Loucy (cell line): ENCODE data around the gene TRPM3.

Experiments
- H2AFZ ChIP-seq: fragments of 200-600 bp; sonication (generic); 2 replicates; pipeline ENCODE4 v1.6.0; 2016; ENCODE audit warnings: antibody characterized with exemption, mild to moderate bottlenecking, low read length, moderate library complexity
- H3F3A ChIP-seq: fragments of 200-600 bp; 2 replicates; pipeline ENCODE4 v1.6.0; 2016; ENCODE audit warnings: antibody characterized with exemption, low read depth, mild to moderate bottlenecking
- H3K27me3 ChIP-seq: fragments of 200-600 bp; sonication (generic); 2 replicates; pipeline ENCODE4 v1.6.1; 2014; ENCODE audit warnings: low read length, mild to moderate bottlenecking; ENCODE audit not compliant: insufficient read depth, poor library complexity, severe bottlenecking
- H3K36me3 ChIP-seq: fragments of 200-600 bp; sonication (generic); 2 replicates; pipeline ENCODE4 v1.6.1; 2016; ENCODE audit warnings: low read length; ENCODE audit not compliant: insufficient read depth
- H3K4me1 ChIP-seq: fragments of 200-600 bp; sonication (generic); 2 replicates; pipeline ENCODE4 v1.5.1; 2014; ENCODE audit warnings: low read length, mild to moderate bottlenecking; ENCODE audit not compliant: insufficient read depth, poor library complexity, severe bottlenecking
- H3K4me2 ChIP-seq: fragments of 200-600 bp; sonication (generic); 2 replicates; pipeline ENCODE4 v1.6.0; 2014; ENCODE audit warnings: antibody characterized with exemption, low read length, low read depth, mild to moderate bottlenecking; ENCODE audit not compliant: poor library complexity, severe bottlenecking
- H3K4me3 ChIP-seq: fragments of 200-600 bp; sonication (generic); 2 replicates; pipeline ENCODE4 v1.5.1; 2014; ENCODE audit warnings: low read length, mild to moderate bottlenecking, mixed read lengths; ENCODE audit not compliant: poor library complexity, severe bottlenecking
- H3K79me2 ChIP-seq: fragments of 200-600 bp; sonication (generic); 2 replicates; pipeline ENCODE4 v1.6.1; 2014; ENCODE audit warnings: low read length; ENCODE audit not compliant: insufficient read depth
- H3K9ac ChIP-seq: fragments of 200-600 bp; sonication (generic); 2 replicates; pipeline ENCODE4 v1.6.0; 2014; ENCODE audit warnings: mild to moderate bottlenecking, low read depth, low read length, moderate library complexity; ENCODE audit not compliant: poor library complexity, severe bottlenecking
- H3K9me2 ChIP-seq: fragments of 200-600 bp; sonication (generic); replicated peaks from 2 replicates; pipeline ENCODE4 v1.6.1; 2016; ENCODE audit warnings: low read depth, low read length, mixed read lengths
- H3K9me3 ChIP-seq: fragments of 200-600 bp; sonication (generic); 2 replicates; pipeline ENCODE4 v1.6.1; 2014; ENCODE audit warnings: mild to moderate bottlenecking, antibody characterized with exemption, low read length, low read depth; ENCODE audit not compliant: insufficient read depth
- H4K20me1 ChIP-seq: fragments of 200-600 bp; sonication (generic); 2 replicates; pipeline ENCODE4 v1.6.0; 2014; ENCODE audit warnings: antibody characterized with exemption, low read length, mild to moderate bottlenecking; ENCODE audit not compliant: insufficient read depth, poor library complexity, severe bottlenecking
- EZH2phosphoT487 ChIP-seq: fragments of 200-600 bp; IDR thresholded peaks from 2 replicates; pipeline ENCODE4 v1.6.1; 2018; ENCODE audit warnings: antibody characterized with exemption, mild to moderate bottlenecking, moderate library complexity, borderline replicate concordance
- TF ChIP-seq, protein P1 (sequence below): fragments of 200-600 bp; sonication (generic); conservative IDR thresholded peaks from 2 replicates; pipeline ENCODE4 v1.5.1; 2014; ENCODE audit warnings: mild to moderate bottlenecking, antibody characterized with exemption, low read length

Gene TRPM3

DNA sequence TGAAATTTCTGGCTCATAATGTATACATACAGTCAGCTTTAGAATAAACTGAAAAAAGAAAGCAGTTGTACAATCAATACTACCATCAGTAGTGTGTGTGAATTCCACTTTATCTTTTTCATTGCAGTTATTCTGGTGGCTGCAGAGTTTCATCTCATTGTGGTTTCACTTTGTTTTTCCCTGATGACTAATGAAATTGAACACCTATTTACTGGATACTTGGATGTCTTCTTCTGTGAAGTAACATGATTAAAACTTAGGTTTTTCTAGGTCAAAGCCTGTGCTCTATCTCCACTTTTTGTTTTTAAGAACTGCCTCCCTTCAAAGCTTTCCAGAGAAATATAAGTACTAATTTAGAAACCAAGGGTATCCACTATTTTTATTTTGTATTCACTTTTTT lies 174.3 kb downstream of the TRPM3 start:
- Histone ChIP-seq H3K4me2 (peak overlapping the region; percentile 8), H4K20me1 (no peaks in the 10 kb centered on the region), H3F3A (no peaks in the 10 kb centered on the region), H3K9me2 (no peaks in the 10 kb centered on the region), H2AFZ (no peak overlapping the region), H3K36me3 (no peaks in the 10 kb centered on the region), H3K9me3 (no peaks in the 10 kb centered on the region), H3K4me3 (no peak overlapping the region), H3K79me2 (no peaks in the 10 kb centered on the region), H3K4me1 (peaks cover 11% of the 10 kb centered on the region), H3K9ac (no peak overlapping the region), H3K27me3 (no peaks in the 10 kb centered on the region)
- TF ChIP-seq, protein P1, sequence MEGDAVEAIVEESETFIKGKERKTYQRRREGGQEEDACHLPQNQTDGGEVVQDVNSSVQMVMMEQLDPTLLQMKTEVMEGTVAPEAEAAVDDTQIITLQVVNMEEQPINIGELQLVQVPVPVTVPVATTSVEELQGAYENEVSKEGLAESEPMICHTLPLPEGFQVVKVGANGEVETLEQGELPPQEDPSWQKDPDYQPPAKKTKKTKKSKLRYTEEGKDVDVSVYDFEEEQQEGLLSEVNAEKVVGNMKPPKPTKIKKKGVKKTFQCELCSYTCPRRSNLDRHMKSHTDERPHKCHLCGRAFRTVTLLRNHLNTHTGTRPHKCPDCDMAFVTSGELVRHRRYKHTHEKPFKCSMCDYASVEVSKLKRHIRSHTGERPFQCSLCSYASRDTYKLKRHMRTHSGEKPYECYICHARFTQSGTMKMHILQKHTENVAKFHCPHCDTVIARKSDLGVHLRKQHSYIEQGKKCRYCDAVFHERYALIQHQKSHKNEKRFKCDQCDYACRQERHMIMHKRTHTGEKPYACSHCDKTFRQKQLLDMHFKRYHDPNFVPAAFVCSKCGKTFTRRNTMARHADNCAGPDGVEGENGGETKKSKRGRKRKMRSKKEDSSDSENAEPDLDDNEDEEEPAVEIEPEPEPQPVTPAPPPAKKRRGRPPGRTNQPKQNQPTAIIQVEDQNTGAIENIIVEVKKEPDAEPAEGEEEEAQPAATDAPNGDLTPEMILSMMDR = no peak
- TF ChIP-seq EZH2phosphoT487 = no peak

GRCh38 chr9:70945301-70945700 lies 176.1 kb downstream of the TRPM3 start:
- H3K4me3 ChIP-seq = no peak overlapping the region
- no peaks in the 10 kb centered on the region for H4K20me1 ChIP-seq
- H3F3A ChIP-seq = no peaks in the 10 kb centered on the region
- H3K9me3 ChIP-seq = no peaks in the 10 kb centered on the region
- no peak overlapping the region for H3K9ac ChIP-seq
- H3K79me2 ChIP-seq = no peaks in the 10 kb centered on the region
- no peak overlapping the region for H2AFZ ChIP-seq
- H3K4me2 ChIP-seq = no peak overlapping the region
- no peaks in the 10 kb centered on the region for H3K9me2 ChIP-seq
- no peaks in the 10 kb centered on the region for H3K36me3 ChIP-seq
- no peak for TF ChIP-seq EZH2phosphoT487
- TF ChIP-seq, protein P1 = no peak
- H3K27me3 ChIP-seq = no peaks in the 10 kb centered on the region
- H3K4me1 ChIP-seq = peaks cover 15% of the 10 kb centered on the region

DNA sequence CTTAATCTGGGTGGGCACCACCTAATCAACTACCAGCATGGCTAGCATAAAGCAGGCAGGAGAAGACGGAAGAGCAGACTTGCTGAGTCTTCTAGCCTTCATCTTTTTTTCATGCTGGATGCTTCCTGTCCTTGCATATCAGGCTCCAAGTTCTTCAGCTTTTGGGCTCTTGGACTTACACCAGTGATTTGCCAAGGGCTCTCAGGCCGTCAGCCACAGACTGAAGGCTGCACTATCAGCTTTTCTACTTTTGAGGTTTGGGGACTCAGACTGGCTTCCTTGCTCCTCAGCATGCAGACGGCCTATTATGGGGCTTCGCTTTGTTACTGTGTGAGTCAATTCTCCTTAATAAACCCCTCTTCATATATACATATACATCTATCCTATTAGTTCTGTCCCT lies 180.2 kb downstream of the TRPM3 start:
- H3K4me2 ChIP-seq = no peak overlapping the region
- H4K20me1 ChIP-seq = no peaks in the 10 kb centered on the region
- H3K9me2 ChIP-seq = no peaks in the 10 kb centered on the region
- H3K79me2 ChIP-seq = no peaks in the 10 kb centered on the region
- H3K4me3 ChIP-seq = no peak overlapping the region
- no peaks in the 10 kb centered on the region for H3K9me3 ChIP-seq
- H3K36me3 ChIP-seq = no peaks in the 10 kb centered on the region
- H3K27me3 ChIP-seq = no peaks in the 10 kb centered on the region
- TF ChIP-seq EZH2phosphoT487 = no peak
- H3K4me1 ChIP-seq = peaks cover 17% of the 10 kb centered on the region
- H2AFZ ChIP-seq = no peak overlapping the region
- H3K9ac ChIP-seq = no peak overlapping the region
- H3F3A ChIP-seq = no peaks in the 10 kb centered on the region

- no peaks in the 10 kb centered on the region for H3K36me3 ChIP-seq
- H3K9me2 ChIP-seq = no peaks in the 10 kb centered on the region
- TF ChIP-seq EZH2phosphoT487 = no peak
- TF ChIP-seq, protein P1 = no peak
- no peaks in the 10 kb centered on the region for H4K20me1 ChIP-seq
- H3K27me3 ChIP-seq = no peaks in the 10 kb centered on the region
- H2AFZ ChIP-seq = peak overlapping the region; percentile 17; the same call in 1 of the 2 replicates
- no peaks in the 10 kb centered on the region for H3K9me3 ChIP-seq
- H3K9ac ChIP-seq = no peak overlapping the region
- no peak overlapping the region for H3K4me3 ChIP-seq
- peaks cover 17% of the 10 kb centered on the region for H3K4me1 ChIP-seq
- H3F3A ChIP-seq = no peaks in the 10 kb centered on the region
- peak overlapping the region; percentile 71 for H3K4me2 ChIP-seq
- H3K79me2 ChIP-seq = no peaks in the 10 kb centered on the region
These were observed 180.8 kb downstream of the TRPM3 start for GRCh38 chr9:70940605-70941004.
